MG63 (cell line): ENCODE results near the gene CSK. TPM values are rescaled to one million over a fixed set of nuclear protein-coding genes. Genes with fewer than 3 reads are reported as not detected.

Experiments used
- DNase-seq: peaks from one replicate; pipeline ENCODE4 v3.0.0-alpha.2; 2020
- H3K27me3 ChIP-seq: fragments of 250-450 bp; sonication (Bioruptor Pico); 2 replicates; pipeline ENCODE4 v1.5.1; 2020; ENCODE audit warnings: mild to moderate bottlenecking, moderate library complexity
- H3K36me3 ChIP-seq: fragments of 250-450 bp; sonication (Bioruptor Pico); 2 replicates; pipeline ENCODE4 v1.5.1; 2020; ENCODE audit warnings: mild to moderate bottlenecking, moderate library complexity
- H3K4me3 ChIP-seq: fragments of 250-450 bp; sonication (Bioruptor Pico); 2 replicates; pipeline ENCODE4 v1.5.1; 2020; ENCODE audit warnings: mild to moderate bottlenecking, moderate library complexity
- H3K9me3 ChIP-seq: fragments of 250-450 bp; sonication (Bioruptor Pico); 2 replicates; pipeline ENCODE4 v1.5.1; 2020; ENCODE audit warnings: mild to moderate bottlenecking, moderate library complexity
- total RNA-seq: library from RNA; depleted of rRNA; stranded (reverse); fragments of >200 nt; shearing (Covaris generic); gene quantifications from 2 replicates; pipeline ENCODE4 v1.2.3, GENCODE V29; 2014; ENCODE audit warnings: low replicate concordance

Gene CSK
- total RNA-seq, 1 experiment from 2014 or later, result 57.2 TPM

GRCh38 chr15:74767167-74768098, 14.4 kb upstream of the CSK start:
- Histone ChIP-seq H3K9me3 (no peaks in the 10 kb centered on the region; the same call in 1 of the 2 replicates), H3K27me3 (no peaks in the 10 kb centered on the region), H3K4me3 (no peak overlapping the region), H3K36me3 (no peaks in the 10 kb centered on the region)
- DNase-seq, result no peak

- no peaks in the 10 kb centered on the region for H3K36me3 ChIP-seq
- no peak overlapping the region for H3K4me3 ChIP-seq
- H3K9me3 ChIP-seq, result no peaks in the 10 kb centered on the region; the same call in 1 of the 2 replicates
- H3K27me3 ChIP-seq, result no peaks in the 10 kb centered on the region
- DNase-seq, result no peak
Measured at GRCh38 chr15:74768099-74768770, 13.6 kb upstream of the CSK start.

DNA sequence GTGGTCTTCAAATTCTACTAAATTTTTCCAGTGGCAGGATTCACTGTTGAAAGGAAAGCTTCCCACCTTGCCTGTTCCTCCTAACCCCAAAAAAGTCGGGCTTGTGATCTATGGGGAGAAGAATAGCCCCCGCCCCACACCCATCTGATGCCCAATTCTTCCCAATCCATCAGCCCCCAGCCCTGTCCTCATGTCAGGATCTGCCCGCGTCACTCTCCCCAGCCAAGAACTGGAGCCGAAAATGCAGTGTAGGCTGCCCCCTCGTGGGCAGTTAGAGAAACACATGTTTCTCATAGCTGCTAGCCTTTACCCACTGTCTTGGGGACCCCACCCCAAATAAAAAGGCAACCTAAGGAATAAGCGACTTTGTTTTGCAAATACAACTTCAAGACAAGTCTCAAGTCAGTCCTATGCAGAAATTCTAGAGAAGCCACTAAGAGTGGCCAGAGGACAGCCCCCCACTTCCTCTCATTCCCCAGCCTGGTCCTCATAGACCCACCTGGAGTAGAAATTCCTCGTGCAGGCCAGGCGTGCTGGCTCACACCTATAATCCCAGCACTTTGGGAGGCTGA, 13.0 kb upstream of the CSK start:
- Histone ChIP-seq H3K4me3 (no peak overlapping the region), H3K27me3 (no peaks in the 10 kb centered on the region), H3K36me3 (no peaks in the 10 kb centered on the region), H3K9me3 (no peaks in the 10 kb centered on the region; the same call in 1 of the 2 replicates)
- peak; percentile 65 for DNase-seq

DNA sequence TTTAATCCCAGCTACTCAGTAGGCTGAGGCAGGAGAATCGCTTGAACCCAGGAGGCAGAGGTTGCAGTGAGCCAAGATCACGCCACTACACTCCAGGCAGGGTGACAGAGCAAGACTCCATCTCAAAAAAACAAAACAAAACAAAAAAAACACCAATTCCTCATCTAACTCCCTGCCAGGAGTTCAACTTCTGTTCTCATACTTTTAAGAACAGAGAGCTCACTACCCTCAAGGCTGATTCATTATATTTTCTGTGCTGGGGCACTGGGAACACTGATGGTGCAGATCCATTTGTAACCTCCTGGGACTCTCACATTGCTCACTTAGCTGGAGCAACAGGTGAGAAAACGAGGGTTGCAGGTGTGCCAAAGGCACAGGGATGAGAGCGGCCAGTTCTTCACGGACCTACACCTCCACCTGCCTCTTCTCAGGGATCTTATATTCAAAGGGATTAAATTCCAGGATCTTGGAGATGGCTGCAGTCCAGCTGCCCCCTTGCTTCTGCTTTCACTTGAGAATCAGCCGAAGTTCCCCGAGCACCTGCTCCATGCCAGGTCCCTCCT, 12.3 kb upstream of the CSK start:
- Histone ChIP-seq H3K36me3 (no peaks in the 10 kb centered on the region), H3K4me3 (no peak overlapping the region), H3K9me3 (no peaks in the 10 kb centered on the region; the same call in 1 of the 2 replicates), H3K27me3 (no peaks in the 10 kb centered on the region)
- DNase-seq, result no peak

DNA sequence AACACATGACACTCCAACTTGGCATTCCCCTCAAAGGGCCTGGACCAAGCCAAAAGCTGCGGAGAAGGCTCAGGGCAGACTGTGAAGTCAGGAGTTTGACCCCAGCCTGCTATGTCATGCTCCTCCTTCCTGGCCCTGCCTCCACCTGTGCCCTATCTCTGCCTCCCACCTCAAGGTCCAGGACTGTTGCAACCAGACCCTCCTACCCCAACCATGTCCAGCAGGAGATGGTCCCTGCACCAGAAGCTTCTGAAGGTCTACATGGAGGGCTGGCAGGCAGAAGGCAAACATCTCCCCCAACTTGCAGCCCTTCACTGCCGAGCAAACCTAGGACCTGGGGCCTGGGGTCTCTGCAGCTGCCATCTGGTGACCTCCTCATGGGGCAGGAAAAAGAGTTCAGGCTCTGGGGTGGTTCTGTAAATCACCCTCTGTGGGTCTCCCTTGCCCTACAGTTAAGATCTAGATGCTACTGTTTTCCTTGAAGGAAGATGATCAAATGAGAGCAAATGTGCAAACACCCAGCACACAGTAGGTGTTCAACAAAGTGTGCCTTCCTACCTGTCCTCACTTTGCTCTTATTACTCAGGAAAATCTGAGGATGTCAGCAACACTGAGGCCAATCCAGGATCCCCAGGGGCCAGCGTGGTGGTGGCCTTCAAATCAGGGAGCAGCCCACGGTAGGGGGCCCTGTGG, 11.5 kb upstream of the CSK start:
- Histone ChIP-seq H3K36me3 (no peaks in the 10 kb centered on the region), H3K4me3 (no peak overlapping the region), H3K27me3 (no peaks in the 10 kb centered on the region), H3K9me3 (no peaks in the 10 kb centered on the region; the same call in 1 of the 2 replicates)
- no peak for DNase-seq

DNA sequence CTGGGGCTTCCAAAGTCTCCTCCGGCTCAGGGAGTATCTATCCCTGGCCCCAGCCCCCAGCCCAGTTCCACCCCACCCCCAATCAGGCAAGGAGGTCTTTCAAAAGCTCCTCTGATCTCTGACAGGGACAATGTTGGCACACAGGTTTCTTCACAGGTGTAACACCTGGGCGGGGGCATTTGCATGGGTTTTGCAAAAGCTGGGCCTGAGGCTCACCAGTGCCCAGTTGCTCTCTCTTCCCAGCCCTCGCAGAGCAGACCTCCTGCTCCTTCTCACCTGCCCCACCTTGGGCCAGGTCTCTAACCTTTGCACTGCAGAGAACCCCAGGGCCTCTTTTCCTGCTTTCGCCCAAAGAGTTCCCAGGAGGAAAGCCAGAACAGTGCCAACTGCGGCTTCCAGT, 8.6 kb upstream of the CSK start:
- Histone ChIP-seq H3K27me3 (no peaks in the 10 kb centered on the region), H3K4me3 (no peak overlapping the region), H3K9me3 (no peaks in the 10 kb centered on the region), H3K36me3 (no peaks in the 10 kb centered on the region)
- DNase-seq, result no peak

GRCh38 chr15:74773731-74774252, 8.1 kb upstream of the CSK start:
- Histone ChIP-seq H3K9me3 (no peaks in the 10 kb centered on the region), H3K27me3 (no peaks in the 10 kb centered on the region), H3K36me3 (no peaks in the 10 kb centered on the region), H3K4me3 (no peak overlapping the region)
- DNase-seq, result no peak

DNA sequence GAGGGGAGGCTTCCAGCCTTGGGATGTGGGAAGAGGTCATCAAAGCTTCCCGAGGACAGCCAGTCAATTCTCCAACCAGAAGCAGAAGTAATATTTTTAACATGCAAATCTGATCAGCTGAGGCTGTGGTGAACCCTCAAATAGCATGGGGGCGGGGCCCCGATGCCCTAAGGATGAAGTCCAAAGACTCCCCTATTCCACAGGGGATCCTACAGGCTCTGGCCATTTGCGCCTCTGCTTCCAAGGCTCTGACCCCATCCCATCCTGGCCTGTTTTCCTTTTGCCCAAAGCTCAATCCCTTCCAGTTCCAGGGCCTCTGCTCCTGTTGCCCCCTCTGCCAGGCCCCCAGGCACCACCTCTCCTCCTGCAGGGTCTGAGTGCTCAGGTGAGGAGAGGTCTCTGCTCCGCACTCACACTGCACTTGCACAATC, 6.7 kb upstream of the CSK start:
- no peaks in the 10 kb centered on the region for H3K9me3 ChIP-seq
- no peak for DNase-seq
- H3K27me3 ChIP-seq, result no peaks in the 10 kb centered on the region
- no peaks in the 10 kb centered on the region for H3K36me3 ChIP-seq
- H3K4me3 ChIP-seq, result no peak overlapping the region

DNA sequence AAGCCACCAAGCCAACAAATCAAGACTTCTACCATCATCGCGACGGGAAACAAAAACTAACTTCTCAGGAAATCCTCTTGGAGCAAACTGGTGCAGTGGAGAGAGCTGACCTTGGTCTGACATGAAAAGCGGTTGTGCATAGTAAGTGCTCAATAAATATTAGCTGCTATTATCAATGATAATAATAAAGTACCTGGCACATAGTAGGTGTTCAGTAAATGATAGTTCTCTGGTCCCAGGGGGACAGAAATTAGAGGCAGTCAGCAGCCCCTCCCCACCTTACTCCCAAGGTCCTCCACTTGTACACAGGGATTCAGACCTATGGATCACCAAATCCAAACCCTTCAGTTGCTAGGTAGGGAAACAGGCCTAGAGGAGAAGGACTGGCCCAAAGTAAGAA, 6.0 kb upstream of the CSK start:
- no peaks in the 10 kb centered on the region for H3K9me3 ChIP-seq
- H3K27me3 ChIP-seq, result no peaks in the 10 kb centered on the region
- DNase-seq, result no peak
- no peak overlapping the region for H3K4me3 ChIP-seq
- H3K36me3 ChIP-seq, result no peaks in the 10 kb centered on the region

GRCh38 chr15:74776821-74777768, 4.8 kb upstream of the CSK start:
- Histone ChIP-seq H3K27me3 (no peaks in the 10 kb centered on the region), H3K36me3 (no peaks in the 10 kb centered on the region), H3K4me3 (no peak overlapping the region), H3K9me3 (no peaks in the 10 kb centered on the region)
- no peak for DNase-seq

DNA sequence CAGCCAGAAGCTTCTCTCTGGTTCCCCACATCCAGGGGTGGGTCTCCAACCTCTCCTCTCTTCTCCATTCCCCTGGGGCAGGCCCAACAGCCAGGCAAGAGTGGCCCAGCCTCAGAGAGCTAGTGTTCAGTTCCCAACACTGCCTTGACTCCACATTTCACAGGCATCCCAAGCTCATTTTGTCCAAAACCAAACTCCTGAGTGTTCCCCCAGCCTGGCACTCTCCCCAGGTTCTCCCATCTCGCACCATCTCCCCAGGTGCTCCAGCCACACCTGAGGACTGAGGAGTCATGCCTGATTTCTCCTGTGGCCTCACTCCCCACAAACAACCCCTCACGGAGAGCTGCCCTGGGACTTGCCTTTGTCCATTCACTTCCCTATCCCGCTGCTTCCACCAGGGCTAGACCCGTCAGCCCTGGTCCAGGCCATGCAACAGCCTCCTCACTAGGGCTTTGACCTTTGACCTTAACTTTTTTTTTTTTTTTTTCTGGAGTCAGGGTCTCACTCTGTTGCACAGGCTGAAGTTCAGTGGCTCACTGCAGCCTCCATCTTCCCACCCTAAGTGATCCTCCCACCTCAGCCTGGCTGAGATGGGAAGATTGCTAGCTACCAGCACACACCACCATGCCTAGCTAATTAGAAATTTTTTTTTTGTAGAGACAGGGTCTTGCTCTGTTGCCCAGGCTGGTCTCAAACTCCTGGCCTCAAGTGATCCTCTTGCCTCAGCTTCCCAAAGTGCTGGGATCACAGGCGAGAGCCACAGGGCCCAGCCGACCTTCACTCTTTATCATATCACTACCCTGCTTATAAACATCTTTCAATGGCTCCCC, 3.9 kb upstream of the CSK start:
- Histone ChIP-seq H3K36me3 (peaks cover 5% of the 10 kb centered on the region; the same call in 1 of the 2 replicates), H3K4me3 (no peak overlapping the region), H3K9me3 (no peaks in the 10 kb centered on the region), H3K27me3 (no peaks in the 10 kb centered on the region)
- DNase-seq, result no peak

DNA sequence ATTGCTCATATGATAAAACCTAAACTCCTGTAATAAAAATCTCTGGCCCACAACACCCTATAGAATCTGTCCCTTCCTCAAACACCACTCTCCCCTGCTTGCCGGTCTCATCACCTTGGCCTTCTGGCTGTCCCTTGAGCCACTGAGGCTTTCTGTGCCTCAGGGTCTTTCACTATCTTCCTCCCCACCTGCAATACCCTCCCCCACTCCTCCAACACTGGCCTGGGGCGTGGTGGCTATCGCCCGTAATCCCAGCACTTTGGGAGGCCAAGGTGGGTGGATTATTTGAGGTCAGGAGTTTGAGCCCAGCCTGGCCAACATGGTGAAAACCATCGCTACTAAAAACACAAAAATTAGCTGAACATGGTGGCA, 3.3 kb upstream of the CSK start:
- no peaks in the 10 kb centered on the region for H3K27me3 ChIP-seq
- H3K9me3 ChIP-seq, result no peaks in the 10 kb centered on the region
- DNase-seq, result no peak
- no peak overlapping the region for H3K4me3 ChIP-seq
- H3K36me3 ChIP-seq, result peaks cover 8% of the 10 kb centered on the region

- H3K9me3 ChIP-seq, result no peaks in the 10 kb centered on the region
- no peak overlapping the region for H3K4me3 ChIP-seq
- no peak for DNase-seq
- H3K36me3 ChIP-seq, result peaks cover 11% of the 10 kb centered on the region
- no peaks in the 10 kb centered on the region for H3K27me3 ChIP-seq
Measured at GRCh38 chr15:74779162-74779648, 2.7 kb upstream of the CSK start.

GRCh38 chr15:74780523-74781430, 1.1 kb upstream of the CSK start:
- H3K4me3 ChIP-seq, result peak overlapping the region; percentile 80
- H3K9me3 ChIP-seq, result no peaks in the 10 kb centered on the region
- no peak for DNase-seq
- H3K36me3 ChIP-seq, result peaks cover 20% of the 10 kb centered on the region
- H3K27me3 ChIP-seq, result no peaks in the 10 kb centered on the region
